ENCODE measurements around the gene INKA1.

INKA1 gene

DNA sequence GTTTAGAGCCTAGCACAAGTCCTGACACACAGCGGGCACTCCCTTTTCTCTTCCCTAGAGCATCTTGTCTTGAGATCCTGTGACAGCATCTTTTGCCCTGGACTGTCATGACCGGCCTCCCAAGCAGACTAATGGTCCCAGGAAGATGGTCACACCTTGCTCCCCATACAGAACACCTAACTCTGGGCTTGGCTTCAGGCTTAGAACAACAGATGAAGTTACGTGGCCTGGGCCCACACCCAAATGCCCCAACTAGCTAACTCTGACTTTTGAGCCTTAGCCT, 15.9 kb upstream of the INKA1 start:
- no peak for DNase-seq

- DNase-seq = no peak
These were observed 15.5 kb upstream of the INKA1 start for GRCh38 chr3:49787536-49787935.

DNA sequence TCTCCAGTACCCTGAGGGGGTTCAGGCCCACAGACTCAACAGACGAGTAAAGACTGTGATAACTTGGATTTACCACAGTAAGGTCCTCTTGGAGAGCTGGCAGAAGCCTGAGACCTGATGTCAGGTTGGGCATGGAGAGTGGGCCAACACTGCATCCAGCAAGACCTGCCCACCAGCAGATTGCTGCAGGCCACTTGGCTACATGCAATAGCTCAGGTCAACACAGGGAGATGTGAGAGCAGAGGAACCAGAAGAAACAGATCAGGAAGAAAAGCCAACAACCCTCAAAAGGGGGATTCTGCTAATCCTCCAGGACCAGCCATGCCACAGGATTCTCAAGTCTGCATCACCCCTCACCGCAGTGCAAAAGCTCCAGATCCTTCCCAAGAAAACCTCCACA, 15.0 kb upstream of the INKA1 start:
- DNase-seq = no peak

- DNase-seq = no peak
These were observed 12.2 kb upstream of the INKA1 start for GRCh38 chr3:49790626-49791411.

DNA sequence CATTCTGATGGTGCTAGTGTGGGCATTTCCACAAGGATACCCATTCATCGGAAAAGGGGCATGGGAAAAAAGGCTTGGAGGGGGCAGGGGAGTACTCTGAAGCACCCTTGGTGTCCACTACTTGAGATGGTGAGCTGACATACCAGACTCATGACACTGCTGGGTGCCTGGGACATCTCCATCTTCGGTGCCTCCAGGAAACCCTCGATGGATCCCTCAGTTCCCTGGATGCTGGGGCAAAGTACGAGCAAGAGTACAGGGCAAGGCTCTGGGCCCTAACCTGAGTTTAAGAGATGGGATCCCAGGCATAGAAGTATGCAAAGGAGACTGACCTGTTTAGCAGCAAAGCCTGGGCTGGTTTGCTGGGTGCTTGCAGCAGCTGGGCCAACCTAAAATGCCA, 11.5 kb upstream of the INKA1 start:
- no peak for DNase-seq

DNA sequence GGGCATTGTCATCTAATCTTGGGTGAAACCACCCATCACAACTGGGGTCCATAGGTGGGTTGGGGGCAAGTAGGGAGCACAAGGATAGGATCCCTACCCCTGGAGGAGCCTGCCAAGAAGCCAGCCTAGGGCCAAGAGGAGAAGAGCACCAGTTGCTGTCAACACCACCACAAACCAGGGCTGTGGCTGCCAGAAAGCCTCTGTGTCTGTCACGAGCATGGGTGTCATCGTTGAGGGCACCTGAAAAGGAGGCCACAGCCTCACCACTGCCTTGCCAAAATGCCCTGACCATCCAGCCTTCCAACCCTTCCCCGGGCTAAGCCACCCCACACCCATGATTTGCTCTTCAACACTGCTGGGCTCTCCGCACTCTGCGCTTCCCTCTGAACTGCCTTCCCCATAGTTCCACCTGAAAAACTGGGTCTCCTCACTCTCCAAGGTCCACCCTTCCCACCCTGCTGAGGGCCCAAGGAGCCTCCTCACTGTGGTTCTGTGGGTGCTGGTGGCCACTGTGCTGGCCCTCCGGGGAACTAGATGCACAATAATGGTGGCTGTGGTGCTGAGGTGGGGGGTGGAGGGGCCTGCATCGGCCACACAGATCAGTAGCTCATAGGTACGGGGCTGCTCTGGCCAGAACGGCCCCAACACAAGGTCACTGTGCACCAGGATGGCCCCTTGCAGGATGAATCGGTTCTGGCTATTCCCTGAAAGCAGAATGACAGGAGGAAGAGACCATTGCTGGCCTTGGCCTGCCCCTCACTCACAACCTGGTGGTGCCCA, 10.5 kb upstream of the INKA1 start:
- no peak for DNase-seq

- no peak for DNase-seq
These were observed 9.5 kb upstream of the INKA1 start for GRCh38 chr3:49793486-49794085.

GRCh38 chr3:49794431-49794830, 8.6 kb upstream of the INKA1 start:
- no peak for DNase-seq

GRCh38 chr3:49794926-49795905, 7.8 kb upstream of the INKA1 start:
- no peak for DNase-seq

- DNase-seq = no peak
These were observed 4.0 kb upstream of the INKA1 start for GRCh38 chr3:49799105-49799504.

DNA sequence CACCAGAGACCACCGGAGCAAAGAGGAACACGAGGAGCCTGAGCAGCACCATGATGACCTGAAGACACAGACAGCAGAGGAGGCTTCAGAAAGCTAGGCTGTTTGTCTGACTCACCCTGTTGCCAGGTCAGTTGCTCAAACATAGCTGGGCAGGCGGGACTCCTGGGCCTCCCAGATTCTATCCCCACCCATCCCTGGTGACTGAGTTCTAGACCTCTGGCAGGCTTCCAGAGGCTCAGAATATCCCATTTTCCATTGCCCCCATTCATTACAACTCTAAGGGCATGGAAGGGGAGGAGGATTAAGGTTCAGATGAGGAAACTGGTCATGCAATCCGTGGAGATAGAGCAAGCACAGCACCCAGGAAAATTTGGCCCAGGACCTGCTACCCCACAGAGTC, 3.3 kb upstream of the INKA1 start, which contains the start of gene CDHR4:
TSS of gene CDHR4 (minus strand) at position 113 of the 400 bp plus-strand sequence. CDS start at position 52, 61 bp downstream.
- DNase-seq = no peak

- DNase-seq = no peak
These were observed 1.9 kb upstream of the INKA1 start for GRCh38 chr3:49801160-49801559.

GRCh38 chr3:49803465-49804140, 542 bp downstream of the INKA1 start:
- DNase-seq = peak; percentile 57

DNA sequence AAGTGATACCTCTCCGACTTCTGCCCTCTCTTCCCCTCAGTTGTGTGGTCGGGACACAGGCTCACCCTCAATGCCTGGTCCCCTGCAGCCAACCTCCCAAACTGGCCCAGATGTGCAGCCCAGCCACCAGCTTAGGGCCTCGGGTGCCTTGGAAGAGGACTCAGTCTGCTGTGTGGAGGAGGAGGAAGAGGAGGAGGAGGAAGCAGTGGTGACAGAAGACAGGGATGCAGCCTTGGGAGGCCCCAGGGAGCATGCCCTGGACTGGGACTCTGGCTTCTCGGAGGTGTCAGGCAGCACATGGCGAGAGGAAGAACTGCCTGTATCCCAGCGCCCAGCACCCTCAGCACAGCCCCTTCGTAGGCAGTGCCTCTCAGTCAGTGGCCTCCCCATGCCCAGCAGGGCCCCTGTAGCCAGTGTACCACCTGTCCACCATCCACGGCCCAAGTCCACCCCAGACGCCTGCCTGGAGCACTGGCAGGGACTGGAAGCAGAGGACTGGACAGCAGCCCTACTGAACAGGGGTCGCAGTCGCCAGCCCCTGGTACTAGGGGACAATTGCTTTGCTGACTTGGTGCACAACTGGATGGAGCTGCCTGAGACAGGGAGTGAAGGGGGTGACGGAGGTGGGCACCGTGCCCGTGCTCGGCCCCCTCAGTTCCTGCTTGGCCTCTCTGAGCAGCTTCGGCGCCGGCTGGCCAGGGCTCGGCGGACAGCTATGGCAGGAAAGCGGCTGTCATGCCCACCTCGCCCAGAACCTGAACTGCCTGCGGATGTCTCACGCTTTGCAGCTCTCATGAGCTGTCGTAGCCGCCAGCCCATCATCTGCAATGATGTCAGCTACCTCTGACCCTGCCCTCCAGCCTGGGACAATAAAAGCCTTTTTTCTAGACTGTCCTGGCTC, 1.3 kb downstream of the INKA1 start:
- no peak for DNase-seq

DNA sequence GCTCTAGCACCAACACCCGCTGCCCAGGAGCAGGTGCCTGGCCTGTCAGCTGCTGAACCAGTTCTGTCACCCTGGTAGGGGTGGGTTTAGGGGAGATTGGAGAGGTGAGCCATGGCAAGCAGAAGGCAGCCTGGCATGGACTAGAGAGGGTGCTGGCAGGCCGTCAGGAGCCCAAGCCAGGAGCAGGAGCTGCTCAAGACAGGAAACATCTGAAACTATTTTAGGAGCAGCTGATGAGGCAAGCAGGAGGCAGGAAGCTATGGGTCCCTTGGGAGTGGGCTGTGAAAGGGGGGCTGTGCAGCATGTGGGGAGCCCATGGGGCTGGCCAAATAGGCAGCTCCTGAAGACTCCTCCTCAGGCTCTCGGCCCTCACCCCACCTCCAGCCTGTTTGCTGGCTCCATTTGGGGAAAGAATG, 2.3 kb downstream of the INKA1 start:
- peak; percentile 45 for DNase-seq

- peak; percentile 87 for DNase-seq
These were observed 3.0 kb downstream of the INKA1 start for GRCh38 chr3:49805897-49806701.

DNA sequence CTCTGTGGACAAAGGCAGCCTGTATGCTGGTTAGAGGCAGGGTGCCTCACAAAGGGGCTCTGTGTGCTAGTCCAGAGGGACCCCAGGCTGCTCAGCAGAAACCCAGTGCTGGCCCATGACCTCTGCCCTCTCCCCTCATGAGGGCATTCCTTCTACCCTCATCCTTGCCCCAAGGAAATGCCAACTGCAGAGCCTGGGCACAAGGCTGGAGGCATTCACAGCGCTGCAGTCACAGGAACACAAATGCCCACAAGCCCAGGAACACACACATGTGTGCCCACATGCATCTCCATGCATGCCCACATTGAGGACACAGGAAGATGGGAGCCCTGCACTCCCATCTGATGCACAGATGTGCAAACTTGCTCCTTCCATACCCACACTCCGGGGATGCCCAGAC, 3.8 kb downstream of the INKA1 start:
- peak; percentile 65 for DNase-seq

- peak; percentile 65 for DNase-seq
These were observed 4.5 kb downstream of the INKA1 start for GRCh38 chr3:49807431-49808114.

- DNase-seq = no peak
These were observed 9.9 kb downstream of the INKA1 start for GRCh38 chr3:49812916-49813496.
